Kidney tubule cell (primary cell): ENCODE results near the gene HTR3E.
"Not testable (repeated sequence)": the region's sequence is repeated elsewhere in the genome, so short reads cannot be mapped to it uniquely, and the experiment has no call there.

ENCODE experiments used
- DNase-seq: peaks from one replicate; pipeline ENCODE4 v3.0.0-alpha.2; 2018; ENCODE audit warnings: low spot score

Gene HTR3E

DNA sequence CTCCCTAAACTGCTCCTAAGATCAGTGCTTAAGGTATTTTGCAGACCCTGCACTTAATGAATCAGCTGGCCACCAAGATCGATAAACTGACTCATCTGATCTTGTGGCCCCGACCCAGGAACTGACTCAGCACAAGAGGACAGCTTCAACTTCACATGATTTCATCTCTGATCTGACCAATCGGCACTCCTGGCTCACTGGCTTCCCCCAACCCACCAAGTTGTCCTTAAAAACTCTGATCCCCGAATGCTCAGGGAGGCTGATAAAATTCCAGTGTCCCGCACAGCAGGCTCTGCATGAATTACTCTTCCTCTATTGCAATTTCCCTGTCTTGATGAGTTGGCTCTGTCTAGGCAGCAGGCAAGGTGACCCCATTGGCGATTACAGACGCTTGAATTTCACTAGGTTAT is 13.5 kb downstream of the HTR3E start:
- peak; percentile 63 for DNase-seq

DNA sequence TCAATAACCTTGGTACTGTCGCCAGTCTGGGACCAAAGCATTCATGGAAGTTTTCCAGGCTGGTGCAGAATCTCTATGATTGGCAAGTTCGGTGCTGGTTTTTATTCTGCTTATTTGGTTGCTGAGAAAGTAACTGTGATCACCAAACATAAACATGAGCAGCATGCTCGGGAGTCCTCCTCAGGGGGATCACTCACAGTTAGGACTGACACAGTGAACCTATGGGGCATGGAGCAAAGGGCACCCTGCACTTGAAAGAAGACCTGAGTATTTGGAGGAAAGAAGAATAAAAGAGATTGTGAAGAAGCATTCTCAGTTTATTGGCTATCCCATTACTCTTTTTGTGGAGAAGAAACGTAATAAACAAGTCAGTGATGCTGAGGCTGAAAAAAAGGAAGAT is 19.2 kb downstream of the HTR3E start:
- no peak for DNase-seq

DNA sequence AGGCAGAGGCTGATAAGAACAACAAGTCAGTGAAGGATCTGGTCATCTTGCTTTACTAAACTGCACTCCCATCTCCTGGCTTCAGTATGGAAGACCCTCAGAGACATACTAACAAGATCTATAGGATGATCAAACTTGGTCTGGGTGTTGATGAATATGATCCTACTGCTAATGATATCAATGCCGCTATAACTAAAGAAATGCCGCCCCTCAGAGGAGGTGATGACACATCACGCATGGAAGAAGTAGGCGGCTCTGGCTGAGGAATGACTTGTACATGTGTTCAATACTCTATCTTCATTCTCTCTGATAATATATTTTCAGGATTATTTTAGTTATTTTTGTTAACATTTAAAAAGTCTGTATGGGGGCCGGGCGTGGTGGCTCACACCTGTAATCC is 20.8 kb downstream of the HTR3E start:
- no peak for DNase-seq

DNA sequence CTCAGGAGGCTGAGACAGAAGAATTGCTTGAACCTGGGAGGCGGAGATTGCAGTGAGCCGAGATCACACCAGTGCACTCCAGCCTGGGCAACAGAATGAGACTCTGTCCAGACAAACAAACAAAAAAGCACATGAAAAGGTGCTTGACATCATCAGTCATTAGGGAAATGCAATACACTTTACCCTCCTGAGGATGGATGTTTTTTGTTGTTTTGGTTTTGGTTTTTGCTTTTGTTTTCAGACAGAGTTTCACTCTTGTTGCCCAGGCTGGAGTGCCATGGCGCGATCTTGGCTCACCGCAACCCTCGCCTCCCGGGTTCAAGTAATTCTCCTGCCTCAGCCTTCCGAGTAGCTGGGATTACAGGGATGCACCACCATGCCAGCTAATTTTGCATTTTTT is 24.2 kb downstream of the HTR3E start:
- not testable (repeated sequence) for DNase-seq

DNA sequence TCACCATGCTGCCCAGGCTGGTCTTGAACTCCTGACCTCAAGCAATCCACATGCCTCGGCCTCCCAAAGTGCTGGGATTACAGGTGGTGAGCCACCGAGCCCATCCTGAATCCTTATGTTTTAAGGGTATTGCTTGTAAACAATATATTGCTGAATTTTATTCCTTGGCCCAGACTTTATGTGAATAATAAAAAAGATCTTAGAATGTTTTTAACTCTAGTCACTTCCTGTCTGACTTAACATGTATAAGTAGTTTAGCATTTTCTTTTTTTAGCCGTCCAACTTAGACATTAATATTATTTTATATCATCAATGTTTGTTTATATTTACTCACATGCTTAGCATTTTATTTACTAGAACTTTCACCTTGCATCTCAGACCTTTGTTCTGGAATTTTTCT is 29.1 kb downstream of the HTR3E start:
- no peak for DNase-seq

DNA sequence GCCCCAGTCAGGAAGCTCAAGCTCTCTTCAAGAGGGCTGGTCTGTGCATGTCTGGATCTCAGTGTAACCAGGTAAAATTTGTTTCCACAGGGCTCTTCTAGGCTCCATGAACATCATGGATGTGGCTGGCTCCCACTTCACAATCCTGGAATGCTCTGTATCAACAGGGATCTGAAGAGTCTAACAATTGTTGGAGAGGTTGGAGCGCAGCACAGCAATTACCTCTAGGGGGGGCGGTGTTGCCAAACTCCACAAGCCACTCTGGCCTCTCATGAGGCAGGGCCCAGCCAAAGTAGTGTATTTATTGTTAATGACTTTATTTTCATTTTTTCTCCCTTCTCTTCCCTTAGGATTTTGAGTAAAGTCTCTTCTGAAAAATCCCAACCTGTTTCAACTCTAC is 32.1 kb downstream of the HTR3E start:
- DNase-seq: peak; percentile 28

DNA sequence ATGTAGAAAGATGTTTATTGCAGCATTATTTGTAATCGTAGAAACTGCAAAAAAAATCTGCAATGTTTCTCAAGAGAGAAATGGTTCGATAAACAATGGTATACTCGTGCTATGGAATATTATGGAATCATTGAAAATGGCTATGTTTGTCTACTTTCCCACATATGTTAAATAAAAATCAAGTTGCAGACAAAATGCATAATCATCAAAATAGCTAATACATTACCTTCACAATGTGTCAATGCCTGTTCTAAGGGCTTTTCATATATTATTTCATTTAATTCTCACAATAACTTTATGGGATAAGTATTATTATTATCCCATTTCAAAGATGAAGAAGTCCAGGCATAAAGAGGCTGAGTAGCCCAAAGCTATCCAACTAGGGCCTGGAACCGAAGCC is 36.1 kb downstream of the HTR3E start:
- no peak for DNase-seq

DNA sequence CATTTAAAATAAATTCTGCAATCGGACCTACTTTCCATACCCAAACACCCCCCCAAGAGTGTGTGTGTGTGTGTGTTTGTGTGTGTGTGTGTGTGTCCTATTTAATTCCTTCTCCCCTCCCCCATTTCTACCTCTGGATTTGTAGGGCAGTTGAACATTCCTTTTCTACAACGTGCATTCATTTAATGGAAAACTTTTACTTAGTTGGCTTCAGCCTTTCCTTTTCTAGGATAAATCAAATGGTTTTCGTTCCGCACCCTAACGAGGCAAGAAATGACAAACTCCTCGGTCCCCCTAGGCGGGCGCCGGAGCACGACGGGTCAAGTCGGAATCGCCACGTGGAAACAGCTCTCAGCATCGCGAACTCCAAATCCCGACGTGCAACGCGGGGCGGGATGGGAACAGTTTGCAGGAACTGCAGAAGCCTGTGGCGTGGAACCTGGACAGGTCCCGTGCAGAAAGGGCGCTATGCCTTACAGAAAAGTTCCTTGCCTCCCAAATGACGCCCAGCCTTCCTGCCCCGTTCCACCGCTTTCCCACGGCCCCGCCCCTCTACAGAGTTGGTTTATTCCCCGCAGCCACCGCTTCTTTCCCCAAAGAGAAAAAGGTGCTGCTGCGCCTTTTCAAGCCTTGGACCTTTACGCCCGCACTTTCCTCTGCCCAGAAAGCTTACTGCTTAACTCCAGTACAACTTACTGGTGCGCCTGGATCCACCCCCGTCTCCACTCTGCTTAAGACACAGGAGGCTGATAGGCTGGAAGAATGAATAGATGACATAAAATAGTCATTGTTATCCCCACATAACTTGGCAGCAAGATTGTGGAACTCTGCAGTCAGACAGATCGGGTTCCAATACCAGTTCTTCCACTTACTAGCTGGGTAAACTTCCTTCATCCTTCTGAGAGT is 37.2 kb downstream of the HTR3E start:
- peak; percentile 82 for DNase-seq

DNA sequence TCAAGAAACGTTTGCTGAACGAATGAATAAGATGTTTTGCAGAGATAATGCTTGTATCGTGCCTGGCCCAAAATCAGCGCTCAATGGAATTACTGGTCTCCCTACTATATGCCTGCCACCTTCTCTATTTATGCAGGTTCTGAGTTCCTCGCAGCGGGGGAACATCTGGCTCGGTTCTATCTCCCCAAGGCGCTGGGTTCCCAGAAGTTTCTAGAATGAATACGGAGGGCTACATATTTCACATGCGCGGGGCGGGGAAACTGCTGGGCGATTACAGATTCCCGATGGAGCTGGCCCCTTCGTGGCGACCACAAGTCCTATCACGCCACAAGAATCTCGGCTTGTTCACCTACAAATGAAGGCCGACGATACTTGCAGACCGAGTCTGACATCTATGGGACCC is 37.9 kb downstream of the HTR3E start:
- DNase-seq: no peak

DNA sequence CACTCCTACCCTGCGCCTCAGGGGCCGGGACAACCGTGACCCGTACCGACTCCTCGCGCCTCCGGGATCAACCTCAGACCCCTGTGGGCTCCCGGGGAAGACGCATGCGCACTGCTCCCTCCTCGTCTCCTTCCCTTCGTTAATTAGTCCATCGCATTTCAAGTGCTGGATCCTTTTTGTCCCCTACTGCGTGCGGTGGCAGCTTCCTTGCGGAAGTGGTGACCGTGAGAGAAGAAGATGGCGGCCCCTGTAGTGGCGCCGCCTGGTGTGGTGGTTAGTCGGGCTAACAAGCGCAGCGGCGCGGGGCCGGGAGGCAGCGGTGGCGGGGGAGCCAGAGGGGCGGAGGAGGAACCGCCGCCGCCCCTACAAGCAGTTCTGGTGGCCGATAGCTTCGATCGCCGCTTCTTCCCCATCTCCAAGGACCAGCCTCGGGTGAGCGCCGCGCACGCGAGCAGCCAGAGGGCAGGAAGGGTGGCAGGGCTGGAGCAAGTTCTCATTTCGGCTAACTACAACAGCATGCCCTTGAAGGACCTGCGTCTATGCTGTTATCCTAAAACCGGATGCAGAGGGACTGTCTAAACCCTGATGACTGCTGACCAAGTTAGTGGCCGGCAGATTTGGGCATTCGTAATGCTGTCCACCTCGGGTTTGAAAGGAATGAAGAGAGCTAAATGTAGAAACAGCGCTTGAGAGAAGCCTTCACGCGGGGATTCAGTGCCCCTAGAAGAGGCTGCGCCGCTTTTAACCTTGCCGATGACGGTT is 38.5 kb downstream of the HTR3E start, which contains the start of gene EIF2B5:
Gene EIF2B5 (plus strand): TSS at position 210 of the 762 bp plus-strand sequence. CDS start 28 bp downstream, at position 238.
- DNase-seq: peak; percentile 95

DNA sequence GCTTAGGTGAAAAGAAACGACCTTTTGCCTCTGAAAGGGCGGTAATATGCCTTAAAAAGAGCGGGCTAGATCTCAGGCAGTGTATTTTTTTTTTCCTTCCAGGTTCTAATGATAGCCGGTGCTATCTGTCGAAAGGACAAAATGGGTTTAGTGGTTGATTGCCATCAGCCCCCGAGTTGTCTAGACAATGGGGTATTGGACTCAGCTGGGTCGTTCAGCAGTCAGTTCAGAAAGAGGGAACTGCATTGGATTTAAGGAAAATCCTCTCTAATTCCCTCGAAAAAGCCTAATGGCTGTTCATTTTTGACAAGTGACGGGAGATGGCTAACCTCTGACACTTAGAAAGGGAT is 39.0 kb downstream of the HTR3E start:
- no peak for DNase-seq

DNA sequence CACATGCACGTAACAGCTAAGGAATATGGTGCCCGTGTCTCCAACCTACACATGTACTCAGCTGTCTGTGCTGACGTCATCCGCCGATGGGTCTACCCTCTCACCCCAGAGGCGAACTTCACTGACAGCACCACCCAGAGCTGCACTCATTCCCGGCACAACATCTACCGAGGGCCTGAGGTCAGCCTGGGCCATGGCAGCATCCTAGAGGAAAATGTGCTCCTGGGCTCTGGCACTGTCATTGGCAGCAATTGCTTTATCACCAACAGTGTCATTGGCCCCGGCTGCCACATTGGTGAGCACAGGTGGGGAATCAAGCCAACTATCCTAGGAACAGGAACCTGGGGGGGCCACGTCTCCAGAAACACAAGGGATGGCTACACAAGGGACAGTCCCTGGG is 43.6 kb downstream of the HTR3E start:
- DNase-seq: no peak

DNA sequence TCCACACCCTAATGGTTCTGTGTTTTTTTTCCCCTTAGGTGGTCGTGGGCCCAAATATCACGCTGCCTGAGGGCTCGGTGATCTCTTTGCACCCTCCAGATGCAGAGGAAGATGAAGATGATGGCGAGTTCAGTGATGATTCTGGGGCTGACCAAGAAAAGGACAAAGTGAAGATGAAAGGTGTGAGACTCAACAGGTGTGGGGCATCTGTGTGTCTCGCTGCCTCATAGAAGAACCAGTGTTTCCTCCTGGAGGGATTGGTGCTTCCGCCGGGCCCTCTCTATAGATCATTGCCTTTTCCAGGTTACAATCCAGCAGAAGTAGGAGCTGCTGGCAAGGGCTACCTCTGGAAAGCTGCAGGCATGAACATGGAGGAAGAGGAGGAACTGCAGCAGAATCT is 45.3 kb downstream of the HTR3E start:
- DNase-seq: no peak

DNA sequence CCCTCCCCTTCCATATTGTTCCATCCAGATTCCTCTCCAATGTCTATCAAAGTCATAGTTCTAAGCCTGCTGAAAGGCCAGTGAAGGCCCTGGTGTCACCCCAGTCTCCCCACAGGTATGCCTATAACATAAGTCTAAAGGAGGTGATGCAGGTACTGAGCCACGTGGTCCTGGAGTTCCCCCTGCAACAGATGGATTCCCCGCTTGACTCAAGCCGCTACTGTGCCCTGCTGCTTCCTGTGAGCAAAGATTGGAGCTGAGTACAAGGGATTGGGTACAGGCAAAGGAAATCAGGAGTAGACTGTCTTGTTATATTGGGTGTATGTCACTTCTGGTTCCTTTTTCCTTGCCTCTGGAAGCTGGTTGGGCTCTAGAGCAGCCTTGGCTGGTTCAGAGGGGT is 46.5 kb downstream of the HTR3E start:
- DNase-seq: no peak

DNA sequence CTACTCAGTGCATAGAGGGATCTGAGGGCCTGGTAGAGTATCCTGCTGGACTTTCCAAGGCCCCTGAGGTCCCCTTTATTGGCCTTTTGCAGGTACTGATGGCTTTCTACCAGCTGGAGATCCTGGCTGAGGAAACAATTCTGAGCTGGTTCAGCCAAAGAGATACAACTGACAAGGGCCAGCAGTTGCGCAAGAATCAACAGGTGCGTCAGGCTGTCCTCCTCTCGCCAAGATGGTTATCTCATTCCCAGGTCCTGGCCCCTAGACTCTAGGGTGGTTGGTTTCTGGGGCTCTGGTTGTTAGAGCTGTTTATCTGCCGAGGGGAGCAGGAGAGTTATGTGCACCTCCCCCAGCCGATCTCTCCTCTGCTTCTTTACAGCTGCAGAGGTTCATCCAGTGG is 47.6 kb downstream of the HTR3E start:
- no peak for DNase-seq

DNA sequence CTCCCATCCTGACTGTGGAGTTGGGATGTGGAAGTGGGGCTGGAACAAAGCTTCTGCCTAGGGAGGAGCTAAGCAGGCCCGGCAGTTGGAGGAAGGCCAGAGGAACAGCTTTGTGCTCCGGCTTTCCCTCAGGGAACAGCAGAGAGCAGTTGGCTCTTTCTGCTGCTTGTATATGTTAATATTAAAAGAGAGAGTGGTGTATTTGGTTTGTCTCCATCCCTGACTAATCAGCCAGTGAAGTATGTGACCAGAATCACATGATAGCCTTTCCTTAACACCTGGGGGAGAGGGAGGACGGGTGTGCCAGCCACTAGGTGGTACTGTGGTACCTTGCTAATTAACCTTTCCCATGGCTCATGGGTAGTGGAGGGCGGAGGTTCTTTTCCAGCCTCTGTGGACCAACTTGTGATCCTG is 48.3 kb downstream of the HTR3E start:
- peak; percentile 89 for DNase-seq

DNA sequence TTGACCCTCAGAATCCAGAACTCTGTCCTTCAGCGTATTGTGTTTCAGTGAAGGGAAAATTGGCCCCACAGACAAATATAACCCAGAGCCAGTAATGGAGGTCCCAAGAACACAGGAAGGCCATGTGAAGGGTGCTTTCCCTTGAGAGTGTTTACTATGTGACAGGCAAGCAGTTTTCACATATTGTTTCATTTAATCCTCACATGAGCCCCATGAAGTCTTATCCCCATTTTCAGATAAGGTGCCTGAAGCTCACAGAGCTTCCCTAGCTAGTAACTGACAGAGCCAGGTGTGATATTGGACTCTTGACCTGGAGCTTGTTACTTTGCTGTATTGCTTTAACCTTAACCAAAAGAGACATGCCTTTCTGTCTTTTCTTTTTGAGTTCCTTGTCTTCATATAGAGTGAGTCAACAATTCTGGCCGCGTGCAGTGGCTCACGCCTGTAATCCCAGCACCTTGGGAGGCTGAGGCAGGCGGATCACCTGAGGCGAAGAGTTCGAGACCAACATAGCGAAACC is 48.9 kb downstream of the HTR3E start:
- DNase-seq: no peak

DNA sequence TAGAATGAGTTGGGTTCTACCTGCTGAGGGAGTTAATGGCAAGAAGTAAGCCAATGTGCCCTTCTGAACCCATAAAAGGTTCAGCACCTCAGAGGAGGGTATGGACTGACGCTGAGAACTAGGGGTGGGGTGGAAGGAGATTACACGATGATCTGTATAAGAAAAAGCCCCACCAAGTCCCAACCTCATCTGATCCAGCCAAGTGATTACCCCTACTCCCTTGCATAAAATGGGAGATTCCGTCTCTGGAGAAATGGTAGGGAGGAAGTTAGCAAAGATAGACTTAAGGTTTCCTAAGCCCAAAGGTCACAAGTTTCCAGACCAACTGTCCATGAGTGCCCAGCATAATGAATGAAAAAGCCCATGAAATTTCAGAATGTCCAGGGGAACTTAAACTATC is 51.2 kb downstream of the HTR3E start:
- no peak for DNase-seq

DNA sequence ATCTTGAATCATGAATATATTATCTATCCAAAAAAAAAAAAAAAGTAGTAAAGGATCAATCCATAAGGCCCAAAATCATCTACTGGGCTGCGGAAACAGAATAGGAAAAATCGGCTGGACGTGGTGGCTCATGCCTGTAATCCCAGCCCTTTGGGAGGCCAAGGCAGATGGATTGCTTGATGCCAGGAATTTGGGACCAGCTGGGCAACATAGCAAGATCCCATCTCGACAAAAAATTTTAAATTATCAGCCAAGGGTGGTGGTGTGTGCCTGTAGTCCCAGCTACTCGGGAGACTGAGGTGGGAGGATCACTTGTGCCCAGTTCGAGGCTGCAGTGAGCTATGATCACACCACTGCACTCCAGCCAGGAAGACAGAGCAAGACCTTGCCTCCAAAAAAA is 52.3 kb downstream of the HTR3E start:
- DNase-seq: no peak

DNA sequence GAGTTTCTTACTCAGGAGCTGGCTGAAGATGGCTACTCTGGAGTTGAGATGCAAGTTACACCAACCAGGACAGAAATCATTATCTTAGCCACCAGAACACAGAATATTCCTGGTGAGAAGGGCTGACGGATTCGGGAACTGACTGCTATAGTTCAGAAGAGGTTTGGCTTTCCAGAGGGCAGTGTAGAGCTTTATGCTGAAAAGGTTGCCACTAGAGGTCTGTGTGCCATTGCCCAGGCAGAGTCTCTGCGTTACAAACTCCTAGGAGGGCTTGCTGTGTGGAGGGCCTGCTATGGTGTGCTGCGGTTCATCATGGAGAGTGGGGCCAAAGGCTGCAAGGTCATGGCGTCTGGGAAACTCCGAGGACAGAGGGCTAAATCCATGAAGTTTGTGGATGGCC is 52.9 kb downstream of the HTR3E start:
- not testable (repeated sequence) for DNase-seq

DNA sequence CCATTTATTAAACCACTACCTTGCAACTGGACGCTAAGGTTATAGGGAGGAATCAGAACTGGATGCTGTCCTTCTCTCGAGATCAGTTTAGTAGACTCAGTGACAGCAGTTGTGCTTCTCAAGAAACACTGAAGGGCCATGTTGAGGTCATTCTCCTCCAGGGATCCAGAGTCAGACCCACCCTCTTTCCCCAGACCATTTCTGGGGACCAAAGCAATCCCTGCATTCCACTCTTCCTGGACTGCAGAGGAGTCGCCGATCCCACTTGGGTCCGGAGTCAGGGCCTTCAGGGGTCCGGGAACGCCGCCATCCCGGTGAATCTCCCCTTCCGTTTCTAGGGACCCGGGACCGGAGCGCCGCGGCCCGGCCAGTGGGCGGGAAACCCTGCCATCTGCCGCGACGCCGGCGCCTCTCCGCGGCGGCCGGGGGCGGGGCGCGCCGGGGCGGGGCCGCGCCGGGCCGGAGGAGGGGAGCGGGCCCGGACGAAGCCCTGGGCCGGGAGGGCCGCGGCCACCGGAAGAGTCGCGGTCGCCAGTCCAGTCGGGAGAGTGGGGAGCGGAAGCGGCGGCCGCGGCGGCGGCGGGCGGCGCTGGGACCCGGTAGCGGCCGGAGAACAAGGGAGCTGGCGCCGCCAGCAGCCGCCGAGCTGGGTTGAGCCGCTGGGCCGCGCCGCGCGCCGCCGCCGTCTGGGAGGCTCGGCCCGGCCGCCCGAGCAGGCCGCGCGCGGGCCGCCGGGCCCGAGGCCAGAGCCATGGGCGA is 58.2 kb downstream of the HTR3E start, which contains the start of gene DVL3:
Gene DVL3 (plus strand): TSS at position 493 of the 759 bp plus-strand sequence. CDS start 259 bp downstream, at position 752.
- peak; percentile 74 for DNase-seq
